Measurements from ENCODE around the gene SCAANT1.

DNA sequence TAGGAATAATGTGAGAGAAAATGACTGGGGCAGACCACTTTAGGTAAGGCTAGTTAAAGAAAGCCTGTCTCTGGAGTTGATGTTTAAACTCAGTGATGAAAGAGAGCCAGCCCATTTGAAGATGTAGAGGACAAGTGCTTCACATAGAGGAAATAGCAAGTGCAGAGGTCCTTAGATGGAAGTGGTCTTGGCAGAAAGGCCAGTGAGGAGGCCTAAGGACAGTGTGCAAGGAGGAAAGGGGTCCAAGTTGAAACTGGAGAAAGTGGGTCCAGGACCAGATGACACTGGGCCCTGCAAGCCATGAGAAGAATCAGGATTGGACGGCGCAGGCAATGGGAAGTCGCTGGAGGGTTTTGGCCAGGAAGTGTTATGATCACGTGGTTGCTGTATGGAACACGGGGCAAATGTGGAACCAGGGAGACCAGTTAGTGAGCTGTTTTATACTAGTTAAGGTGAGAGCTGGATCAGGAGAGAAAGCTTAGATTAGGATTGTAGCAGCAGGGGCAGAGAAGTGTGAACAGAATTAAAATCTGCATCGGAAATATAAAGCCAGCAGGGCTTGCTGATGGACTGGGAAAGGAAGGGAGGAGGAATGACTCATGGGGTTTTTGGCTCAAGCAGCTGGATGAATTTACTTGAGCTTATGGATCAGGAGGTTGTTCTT is 48.0 kb upstream of the SCAANT1 start:
- TF ChIP-seq, protein P1, sequence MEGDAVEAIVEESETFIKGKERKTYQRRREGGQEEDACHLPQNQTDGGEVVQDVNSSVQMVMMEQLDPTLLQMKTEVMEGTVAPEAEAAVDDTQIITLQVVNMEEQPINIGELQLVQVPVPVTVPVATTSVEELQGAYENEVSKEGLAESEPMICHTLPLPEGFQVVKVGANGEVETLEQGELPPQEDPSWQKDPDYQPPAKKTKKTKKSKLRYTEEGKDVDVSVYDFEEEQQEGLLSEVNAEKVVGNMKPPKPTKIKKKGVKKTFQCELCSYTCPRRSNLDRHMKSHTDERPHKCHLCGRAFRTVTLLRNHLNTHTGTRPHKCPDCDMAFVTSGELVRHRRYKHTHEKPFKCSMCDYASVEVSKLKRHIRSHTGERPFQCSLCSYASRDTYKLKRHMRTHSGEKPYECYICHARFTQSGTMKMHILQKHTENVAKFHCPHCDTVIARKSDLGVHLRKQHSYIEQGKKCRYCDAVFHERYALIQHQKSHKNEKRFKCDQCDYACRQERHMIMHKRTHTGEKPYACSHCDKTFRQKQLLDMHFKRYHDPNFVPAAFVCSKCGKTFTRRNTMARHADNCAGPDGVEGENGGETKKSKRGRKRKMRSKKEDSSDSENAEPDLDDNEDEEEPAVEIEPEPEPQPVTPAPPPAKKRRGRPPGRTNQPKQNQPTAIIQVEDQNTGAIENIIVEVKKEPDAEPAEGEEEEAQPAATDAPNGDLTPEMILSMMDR (IDR thresholded peaks at IDR 0.05; ENCODE audit: low read depth, low read length) = no peak
- no peak for TF ChIP-seq POLR2A (IDR thresholded peaks at IDR 0.05; ENCODE audit: extremely low read depth, insufficient read length)
